Gastroesophageal sphincter (tissue), 3 donors: ENCODE data around the gene DNAH17.

Experiments
- CTCF ChIP-seq, 4 experiments: fragments of 200-600 bp in 2 of 4; fragments of 450-650 bp in 2 of 4; sonication (generic) in 1 of 4; IDR thresholded peaks; one replicate each; pipeline ENCODE4 v1.5.1; 2017 to 2019; ENCODE audit warnings: antibody characterized with exemption in 4 of 4, mild to moderate bottlenecking in 2 of 4, moderate library complexity in 2 of 4
- EP300 ChIP-seq: sonication (generic); formaldehyde crosslinking; IDR thresholded peaks from one replicate; pipeline ENCODE4 v1.6.1; 2017; ENCODE audit warnings: antibody characterized with exemption, mild to moderate bottlenecking
- POLR2A ChIP-seq, 2 donors: fragments of 450-650 bp; IDR thresholded peaks; one replicate each; pipeline ENCODE4 v1.6.1; 2017; ENCODE audit warnings: antibody characterized with exemption in 2 of 2, mild to moderate bottlenecking in 2 of 2, moderate library complexity in 1 of 2
- POLR2AphosphoS5 ChIP-seq: sonication (generic); formaldehyde crosslinking; IDR thresholded peaks from one replicate; pipeline ENCODE4 v1.6.1; 2017; ENCODE audit warnings: antibody characterized with exemption

- TF ChIP-seq CTCF (IDR thresholded peaks at IDR 0.05) = no peak
- TF ChIP-seq POLR2A (IDR thresholded peaks at IDR 0.05) = no peak
- TF ChIP-seq EP300 = no peak
- TF ChIP-seq POLR2AphosphoS5 = no peak
Measured at GRCh38 chr17:78374631-78375274, 202.4 kb downstream of the DNAH17 start.
